GM21423 (cell line): ENCODE results near the gene ATIC.

Experiments used
- ATAC-seq: cut with Tn5 transposase; IDR thresholded peaks from one replicate; pipeline ENCODE4 v1.9.1; 2021; ENCODE audit warnings: mild to moderate bottlenecking, moderate library complexity; ENCODE audit not compliant: unreplicated experiment

ATIC gene

GRCh38 chr2:215311625-215312396, at the start of gene ATIC:
Gene ATIC, plus strand, starts transcription at chr2:215312059. Its CDS starts 84 bp downstream, at chr2:215312143.
- ATAC-seq: peak; percentile 99

- no peak for ATAC-seq
Observed at GRCh38 chr2:215262303-215262702, 49.6 kb upstream of the ATIC start.

- ATAC-seq: no peak
Observed at GRCh38 chr2:215262741-215263362, 49.0 kb upstream of the ATIC start.

- no peak for ATAC-seq
Observed at GRCh38 chr2:215264374-215264773, 47.5 kb upstream of the ATIC start.

- ATAC-seq: no peak
Observed at GRCh38 chr2:215269397-215270117, 42.3 kb upstream of the ATIC start.

- no peak for ATAC-seq
Observed at GRCh38 chr2:215270118-215270451, 41.8 kb upstream of the ATIC start.

- ATAC-seq: no peak
Observed at GRCh38 chr2:215271446-215271845, 40.4 kb upstream of the ATIC start.

GRCh38 chr2:215272918-215273317, 38.9 kb upstream of the ATIC start:
- ATAC-seq: no peak

GRCh38 chr2:215274829-215275228, 37.0 kb upstream of the ATIC start:
- no peak for ATAC-seq

- no peak for ATAC-seq
Observed at GRCh38 chr2:215275824-215276223, 36.0 kb upstream of the ATIC start.

GRCh38 chr2:215277944-215278343, 33.9 kb upstream of the ATIC start:
- no peak for ATAC-seq

GRCh38 chr2:215280326-215280725, 31.5 kb upstream of the ATIC start:
- peak; percentile 78 for ATAC-seq

- no peak for ATAC-seq
Observed at GRCh38 chr2:215283221-215283620, 28.6 kb upstream of the ATIC start.

GRCh38 chr2:215286309-215286708, 25.6 kb upstream of the ATIC start:
- no peak for ATAC-seq

- ATAC-seq: no peak
Observed at GRCh38 chr2:215288112-215288815, 23.6 kb upstream of the ATIC start.

GRCh38 chr2:215290980-215291599, 20.8 kb upstream of the ATIC start:
- no peak for ATAC-seq

- no peak for ATAC-seq
Observed at GRCh38 chr2:215293879-215294278, 18.0 kb upstream of the ATIC start.

- no peak for ATAC-seq
Observed at GRCh38 chr2:215299337-215299859, 12.5 kb upstream of the ATIC start.

- no peak for ATAC-seq
Observed at GRCh38 chr2:215301994-215302393, 9.9 kb upstream of the ATIC start.

GRCh38 chr2:215311259-215311624, 617 bp upstream of the ATIC start:
- ATAC-seq: peak; percentile 20

GRCh38 chr2:215313255-215313613, 1.4 kb downstream of the ATIC start:
- ATAC-seq: no peak
